GM23338 (cell line): Measurements from ENCODE around the gene MCM7. TPM values are rescaled to one million over a fixed set of nuclear protein-coding genes. Genes with fewer than 3 reads are reported as not detected.
A peak's percentile ranks its signal among the peaks of the same experiment; 100 is the strongest.

Experiments used
- ATAC-seq: fragments of 200-7000 bp; cut with Tn5 transposase; 3 replicates; pipeline ENCODE4 v1.9.1; 2020
- DNase-seq: peaks from one replicate; pipeline ENCODE4 v3.0.0-alpha.2; 2015; ENCODE audit warnings: low spot score
- H2AFZ ChIP-seq: fragments of 200-600 bp; sonication (generic); 2 replicates; pipeline ENCODE4 v1.8.0; 2016; ENCODE audit warnings: antibody characterized with exemption, mild to moderate bottlenecking, moderate library complexity
- H3F3A ChIP-seq: fragments of 200-600 bp; sonication (generic); replicated peaks from 2 replicates; pipeline ENCODE4 v1.8.0; 2017; ENCODE audit warnings: antibody characterized with exemption, mixed run types, low read depth
- H3K27ac ChIP-seq: fragments of 200-600 bp; sonication (generic); 2 replicates; pipeline ENCODE4 v1.6.1; 2016; ENCODE audit warnings: low read depth
- H3K27me3 ChIP-seq: fragments of 200-600 bp; sonication (generic); 2 replicates; pipeline ENCODE4 v1.8.0; 2016; ENCODE audit warnings: mild to moderate bottlenecking, mixed run types, moderate library complexity; ENCODE audit not compliant: insufficient read depth
- H3K36me3 ChIP-seq: fragments of 200-600 bp; sonication (generic); 2 replicates; pipeline ENCODE4 v1.8.0; 2016; ENCODE audit warnings: mild to moderate bottlenecking; ENCODE audit not compliant: insufficient read depth
- H3K4me1 ChIP-seq: fragments of 200-600 bp; sonication (generic); 2 replicates; pipeline ENCODE4 v1.8.0; 2016; ENCODE audit warnings: mild to moderate bottlenecking, moderate library complexity; ENCODE audit not compliant: insufficient read depth
- H3K4me2 ChIP-seq: fragments of 200-600 bp; sonication (generic); 2 replicates; pipeline ENCODE4 v1.7.1; 2017; ENCODE audit warnings: mixed run types
- H3K4me3 ChIP-seq: fragments of 200-600 bp; sonication (generic); 2 replicates; pipeline ENCODE4 v1.6.1; 2016; ENCODE audit warnings: mixed run types
- H3K79me2 ChIP-seq: fragments of 200-600 bp; sonication (generic); replicated peaks from 2 replicates; pipeline ENCODE4 v1.8.0; 2017; ENCODE audit warnings: mild to moderate bottlenecking; ENCODE audit not compliant: insufficient read depth
- H3K9me2 ChIP-seq: fragments of 200-600 bp; sonication (generic); 2 replicates; pipeline ENCODE4 v1.8.0; 2017; ENCODE audit not compliant: insufficient read depth
- H4K20me1 ChIP-seq: fragments of 200-600 bp; sonication (generic); replicated peaks from 2 replicates; pipeline ENCODE4 v1.8.0; 2017; ENCODE audit warnings: mild to moderate bottlenecking; ENCODE audit not compliant: insufficient read depth
- H3K27ac Mint-ChIP-seq: 2 replicates; pipeline ENCODE4 v1.8.0; 2020; ENCODE audit warnings: inconsistent platforms, mild to moderate bottlenecking, moderate library complexity, mixed read lengths
- H3K27me3 Mint-ChIP-seq: 3 replicates; pipeline ENCODE4 v1.8.0; 2022; ENCODE audit warnings: low read depth, mild to moderate bottlenecking, moderate library complexity, mixed read lengths, inconsistent platforms; ENCODE audit not compliant: insufficient read depth, poor library complexity
- H3K36me3 Mint-ChIP-seq: 3 replicates; pipeline ENCODE4 v1.8.0; 2021; ENCODE audit warnings: low read depth, mild to moderate bottlenecking, inconsistent platforms, moderate library complexity, mixed read lengths
- H3K4me1 Mint-ChIP-seq: 3 replicates; pipeline ENCODE4 v1.8.0; 2020; ENCODE audit warnings: mild to moderate bottlenecking, inconsistent platforms, mixed read lengths
- H3K4me3 Mint-ChIP-seq: 3 replicates; pipeline ENCODE4 v1.8.0; 2021; ENCODE audit warnings: moderate library complexity, mild to moderate bottlenecking, inconsistent platforms, mixed read lengths
- H3K9me3 Mint-ChIP-seq: 3 replicates; pipeline ENCODE4 v1.8.0; 2020; ENCODE audit warnings: moderate library complexity, mild to moderate bottlenecking, inconsistent platforms, mixed read lengths
- CREB1 ChIP-seq: fragments of 250-450 bp; sonication (Bioruptor Pico); IDR thresholded peaks from 2 replicates; pipeline ENCODE4 v1.5.0; 2020; ENCODE audit warnings: low read depth, mild to moderate bottlenecking, moderate library complexity
- CTCF ChIP-seq, 2 experiments: fragments of 200-600 bp in 1 of 2; sonication (generic) in 1 of 2; conservative IDR thresholded peaks; 2 replicates each; pipeline versions ENCODE4 v1.5.1 to v1.6.1; 2016 to 2017; ENCODE audit warnings: antibody characterized with exemption in 2 of 2, low read depth in 2 of 2, mild to moderate bottlenecking in 2 of 2, moderate library complexity in 1 of 2
- EZH2 ChIP-seq: fragments of 200-600 bp; sonication (generic); IDR thresholded peaks from one replicate; pipeline ENCODE4 v1.8.0; 2017; ENCODE audit warnings: antibody characterized with exemption, mild to moderate bottlenecking, low read depth; ENCODE audit not compliant: unreplicated experiment
- EZH2phosphoT487 ChIP-seq: fragments of 200-600 bp; sonication (generic); IDR thresholded peaks from one replicate; pipeline ENCODE4 v1.8.1; 2018; ENCODE audit warnings: antibody characterized with exemption; ENCODE audit not compliant: unreplicated experiment
- JUNB ChIP-seq: IDR thresholded peaks from one replicate; pipeline ENCODE4 v1.6.1; 2016; ENCODE audit warnings: antibody characterized with exemption; ENCODE audit not compliant: unreplicated experiment
- NANOG ChIP-seq: IDR thresholded peaks from 2 replicates; pipeline ENCODE4 v1.6.1; 2016; ENCODE audit warnings: antibody characterized with exemption, borderline replicate concordance
- POLR2AphosphoS5 ChIP-seq: IDR thresholded peaks from 2 replicates; pipeline ENCODE4 v1.6.1; 2016; ENCODE audit warnings: antibody characterized with exemption, low read depth
- REST ChIP-seq: IDR thresholded peaks from one replicate; pipeline ENCODE4 v1.6.1; 2018; ENCODE audit warnings: antibody characterized with exemption; ENCODE audit not compliant: unreplicated experiment
- STAT1 ChIP-seq: IDR thresholded peaks from one replicate; pipeline ENCODE4 v1.6.1; 2016; ENCODE audit warnings: antibody characterized with exemption; ENCODE audit not compliant: unreplicated experiment
- ZNF114 ChIP-seq: fragments of 250-450 bp; sonication (Bioruptor Pico); IDR thresholded peaks from 2 replicates; pipeline ENCODE4 v1.5.0; 2020; ENCODE audit warnings: mild to moderate bottlenecking, moderate library complexity
- ZNF331 ChIP-seq: fragments of 250-450 bp; sonication (Bioruptor Pico); IDR thresholded peaks from 2 replicates; pipeline ENCODE4 v1.5.0; 2020; ENCODE audit warnings: low read depth, mild to moderate bottlenecking, moderate library complexity
- ZNF462 ChIP-seq: fragments of 250-450 bp; sonication (Bioruptor Pico); IDR thresholded peaks from 2 replicates; pipeline ENCODE4 v1.5.0; 2020; ENCODE audit warnings: mild to moderate bottlenecking, moderate library complexity
- polyA plus RNA-seq: library from polyadenylated mRNA; unstranded; fragments of >200 nt; fragmentation: Nextera tagmentation; extraction: Ambion mirVana; gene quantifications from 2 replicates; pipeline ENCODE4 v1.2.1, GENCODE V29; 2016
- total RNA-seq: library from RNA; depleted of rRNA; stranded (reverse); fragments of >200 nt; shearing (Covaris generic); gene quantifications from 2 replicates; pipeline ENCODE4 v1.2.3, GENCODE V29; 2014
- TF ChIP-seq, protein P1 (sequence below): IDR thresholded peaks from 2 replicates; pipeline ENCODE4 v1.6.1; 2016; ENCODE audit warnings: antibody characterized with exemption

MCM7 gene
- total and polyA plus RNA-seq, 2 experiments from 2014 or later = 140 to 285 TPM

DNA sequence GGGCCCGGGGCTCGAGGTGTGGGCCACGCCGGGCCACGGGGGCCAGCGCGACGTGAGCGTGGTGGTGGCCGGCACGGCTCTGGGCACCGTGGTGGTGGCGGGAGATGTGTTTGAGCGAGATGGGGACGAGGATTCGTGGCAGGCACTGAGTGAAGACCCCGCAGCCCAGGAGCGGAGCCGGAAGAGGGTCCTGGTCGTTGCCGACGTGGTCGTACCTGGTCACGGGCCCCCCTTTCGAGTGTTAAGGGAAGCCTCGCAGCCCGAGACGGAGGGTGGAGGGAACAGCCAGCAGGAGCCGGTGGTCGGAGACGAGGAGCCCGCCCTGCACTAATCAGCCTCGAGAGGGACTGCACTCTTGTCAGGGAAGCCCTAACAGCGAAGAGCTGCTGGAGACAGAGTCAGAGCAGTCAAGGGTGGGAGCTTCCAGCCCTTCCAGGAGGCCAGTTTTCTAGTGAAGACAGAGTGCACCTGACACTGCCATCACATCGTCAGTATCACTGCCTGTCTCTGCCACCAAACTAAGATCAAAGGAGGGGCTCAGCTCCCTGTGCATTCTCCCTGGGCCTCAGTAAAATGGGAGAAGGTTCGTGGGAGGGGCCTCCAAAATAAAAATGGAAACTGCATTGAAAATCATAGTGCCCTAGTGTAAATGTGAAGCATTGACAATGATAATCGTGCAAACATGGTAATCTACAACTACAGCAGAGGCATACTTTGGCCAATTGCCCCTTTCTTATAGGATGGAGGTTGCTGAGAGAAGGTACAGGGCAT, 26.9 kb upstream of the MCM7 start:
- peaks cover 21% of the 10 kb centered on the region for H3K27me3 Mint-ChIP-seq
- H3K4me3 ChIP-seq = peak overlapping the region; percentile 99
- DNase-seq (peak; percentile 58), ATAC-seq (peak; percentile 33)
- H3K9me3 Mint-ChIP-seq = no peaks in the 10 kb centered on the region
- H3K36me3 ChIP-seq = no peaks in the 10 kb centered on the region
- no peak for TF ChIP-seq NANOG
- no peak for TF ChIP-seq STAT1
- TF ChIP-seq, protein P1, sequence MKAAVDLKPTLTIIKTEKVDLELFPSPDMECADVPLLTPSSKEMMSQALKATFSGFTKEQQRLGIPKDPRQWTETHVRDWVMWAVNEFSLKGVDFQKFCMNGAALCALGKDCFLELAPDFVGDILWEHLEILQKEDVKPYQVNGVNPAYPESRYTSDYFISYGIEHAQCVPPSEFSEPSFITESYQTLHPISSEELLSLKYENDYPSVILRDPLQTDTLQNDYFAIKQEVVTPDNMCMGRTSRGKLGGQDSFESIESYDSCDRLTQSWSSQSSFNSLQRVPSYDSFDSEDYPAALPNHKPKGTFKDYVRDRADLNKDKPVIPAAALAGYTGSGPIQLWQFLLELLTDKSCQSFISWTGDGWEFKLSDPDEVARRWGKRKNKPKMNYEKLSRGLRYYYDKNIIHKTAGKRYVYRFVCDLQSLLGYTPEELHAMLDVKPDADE = no peak
- TF ChIP-seq CREB1 (CRISPR knock-in tag) = no peak
- TF ChIP-seq ZNF331 (CRISPR knock-in tag) = no peak
- TF ChIP-seq CTCF (conservative IDR thresholded peaks at IDR 0.05; ENCODE audit: low read depth in 2 of 2) = no peak
- no peak for TF ChIP-seq ZNF114 (CRISPR knock-in tag)
- TF ChIP-seq JUNB = no peak
- TF ChIP-seq EZH2 = no peak
- TF ChIP-seq REST = no peak
- TF ChIP-seq EZH2phosphoT487 = no peak
- TF ChIP-seq ZNF462 (CRISPR knock-in tag) = no peak
- TF ChIP-seq POLR2AphosphoS5 = no peak
- H3K27ac ChIP-seq = no peak overlapping the region
- H3K4me2 ChIP-seq = peak overlapping the region; percentile 96
- no peaks in the 10 kb centered on the region for H3K9me2 ChIP-seq
- H3K27me3 ChIP-seq = peaks cover 21% of the 10 kb centered on the region
- H3K4me1 ChIP-seq = peaks cover 4% of the 10 kb centered on the region; the same call in 1 of the 2 replicates
- peak overlapping the region; percentile 94 for H2AFZ ChIP-seq
- peaks cover 5% of the 10 kb centered on the region for H3K79me2 ChIP-seq
- no peak overlapping the region for H3K27ac Mint-ChIP-seq
- H3K36me3 Mint-ChIP-seq = peaks cover 6% of the 10 kb centered on the region; the same call in 1 of the 3 replicates
- peak overlapping the region; percentile 77 for H3K4me3 Mint-ChIP-seq
- no peaks in the 10 kb centered on the region for H4K20me1 ChIP-seq
- H3F3A ChIP-seq = peaks cover 21% of the 10 kb centered on the region
- H3K4me1 Mint-ChIP-seq = peaks cover 11% of the 10 kb centered on the region
